HG03095 (cell line): ENCODE data around the gene PHF13.
"Not testable (repeated sequence)": the region's sequence is repeated elsewhere in the genome, so short reads cannot be mapped to it uniquely, and the experiment has no call there.

Source experiments
- ATAC-seq: cut with Tn5 transposase; IDR thresholded peaks from one replicate; pipeline ENCODE4 v1.9.1; 2021; ENCODE audit warnings: moderate library complexity; ENCODE audit not compliant: unreplicated experiment

Gene PHF13

GRCh38 chr1:6627031-6627430 is 13.5 kb downstream of the PHF13 start:
- ATAC-seq = no peak

- no peak for ATAC-seq
These were observed 14.5 kb downstream of the PHF13 start for GRCh38 chr1:6627841-6628545.

DNA sequence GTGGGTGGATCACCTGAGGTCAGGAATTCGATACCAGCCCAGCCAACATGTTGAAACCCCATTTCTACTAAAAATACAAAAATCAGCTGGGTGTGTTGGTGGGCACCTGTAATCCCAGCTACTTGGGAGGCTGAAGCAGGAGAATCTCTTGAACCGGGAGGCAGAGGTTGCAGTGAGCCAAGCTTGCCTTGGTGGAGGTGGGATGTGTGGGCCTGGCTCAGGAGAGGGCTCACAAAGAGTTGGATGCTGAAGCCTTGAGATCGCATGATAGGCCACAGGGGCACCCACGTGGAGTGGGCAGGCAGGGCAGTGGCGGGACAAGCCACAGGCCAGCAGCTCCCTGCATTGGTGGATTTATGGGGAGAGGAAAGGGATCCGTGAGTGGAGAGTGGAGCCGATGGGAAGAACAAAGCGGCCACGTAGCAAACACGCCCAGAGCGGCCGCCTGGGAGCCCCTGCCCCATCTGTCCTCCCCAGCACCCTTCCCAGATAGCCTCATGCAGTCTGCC is 15.5 kb downstream of the PHF13 start:
- no peak for ATAC-seq

GRCh38 chr1:6630027-6630426 is 16.5 kb downstream of the PHF13 start:
- ATAC-seq = no peak

GRCh38 chr1:6631058-6631457 is 17.5 kb downstream of the PHF13 start:
- no peak for ATAC-seq

- no peak for ATAC-seq
These were observed 19.3 kb downstream of the PHF13 start for GRCh38 chr1:6632588-6633514.

DNA sequence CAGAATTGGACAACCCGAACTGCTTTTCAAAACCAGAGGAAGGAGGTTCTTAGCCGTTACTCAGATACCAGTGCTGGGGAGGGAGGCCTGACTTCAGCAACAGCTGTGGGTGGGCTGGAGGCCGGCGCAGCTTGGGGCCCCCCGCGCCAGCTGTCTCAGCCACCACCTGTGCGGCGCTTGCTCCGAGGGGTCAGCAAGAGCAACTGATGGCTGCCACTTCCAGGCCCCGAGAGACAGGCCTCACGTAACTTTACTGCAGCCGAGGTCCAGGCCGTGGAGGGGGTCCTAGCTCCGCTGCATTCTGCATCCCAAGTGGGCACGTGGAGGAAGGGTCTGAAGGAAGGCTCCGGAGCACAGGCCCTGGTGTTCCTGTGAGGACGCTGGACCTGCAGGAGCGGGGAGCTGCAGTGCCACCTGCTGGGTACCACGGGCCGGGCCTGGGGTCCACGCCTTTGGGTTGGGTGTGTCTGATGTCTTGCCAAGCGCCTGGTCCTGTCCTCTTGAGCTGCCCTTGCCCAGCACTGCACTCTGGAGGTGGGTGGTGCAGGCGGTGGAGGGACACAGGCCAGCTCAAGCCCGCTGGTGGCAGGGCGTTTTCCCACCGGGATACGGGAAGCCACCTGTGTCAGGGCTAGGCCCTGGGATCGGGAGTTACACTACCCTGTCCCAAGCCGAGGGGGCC is 21.0 kb downstream of the PHF13 start:
- ATAC-seq = no peak

DNA sequence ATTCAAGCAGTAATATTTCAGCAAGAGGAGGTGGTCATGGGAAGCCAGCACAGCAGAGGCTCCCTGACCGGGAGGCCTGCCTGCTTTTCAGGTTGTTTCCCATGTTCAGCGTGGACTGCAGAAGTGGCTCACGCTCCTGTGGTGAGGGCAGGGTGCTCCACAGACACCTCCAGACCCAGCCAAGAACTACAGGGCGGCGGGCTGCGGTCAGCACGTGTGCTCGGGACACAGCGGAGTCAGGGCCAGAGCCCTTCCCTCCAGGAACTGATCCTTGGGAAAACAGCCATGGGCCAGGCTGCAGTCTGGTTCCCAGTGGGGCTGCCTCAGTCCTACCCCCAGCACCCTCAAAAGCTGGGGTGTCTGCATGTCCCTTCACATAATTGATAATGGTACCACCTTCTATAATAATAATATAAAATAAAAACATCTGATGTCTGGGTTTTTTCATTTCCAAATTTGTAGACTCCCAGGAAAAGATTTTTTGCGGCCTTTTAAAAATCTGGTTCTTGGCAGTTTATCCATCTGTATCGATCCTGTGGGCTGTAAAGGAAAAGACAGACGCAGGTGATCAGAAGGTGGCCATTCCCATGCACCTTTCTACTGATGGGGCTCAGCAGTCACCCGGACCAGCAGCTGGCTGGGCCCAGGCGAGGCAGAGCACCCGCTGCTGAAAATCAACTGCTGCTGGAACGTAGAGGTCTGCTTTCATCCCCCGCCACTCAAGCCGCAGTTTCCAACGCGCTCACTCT is 21.8 kb downstream of the PHF13 start:
- no peak for ATAC-seq

- no peak for ATAC-seq
These were observed 22.6 kb downstream of the PHF13 start for GRCh38 chr1:6635910-6636760.

- not testable (repeated sequence) for ATAC-seq
These were observed 23.2 kb downstream of the PHF13 start for GRCh38 chr1:6636778-6637177.

DNA sequence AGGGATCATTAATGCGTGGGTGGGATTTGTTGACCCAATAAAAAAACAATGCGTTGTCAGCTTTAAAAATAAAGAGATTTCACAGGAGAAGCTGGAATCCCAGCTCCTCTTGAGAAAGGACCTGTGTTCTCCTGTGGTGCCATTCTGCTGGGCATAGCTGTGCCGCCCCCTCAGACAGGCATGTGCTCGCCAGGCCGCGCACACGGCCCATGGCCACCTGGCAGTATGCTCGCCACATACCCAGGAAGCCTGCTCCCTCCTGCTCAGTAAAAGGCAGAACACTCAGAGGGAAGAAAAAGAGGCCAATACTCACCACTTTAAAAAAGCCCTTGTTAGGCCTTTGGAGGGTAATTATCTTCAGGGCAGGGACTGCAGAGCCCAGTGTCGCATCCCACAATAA is 24.2 kb downstream of the PHF13 start:
- ATAC-seq = no peak

DNA sequence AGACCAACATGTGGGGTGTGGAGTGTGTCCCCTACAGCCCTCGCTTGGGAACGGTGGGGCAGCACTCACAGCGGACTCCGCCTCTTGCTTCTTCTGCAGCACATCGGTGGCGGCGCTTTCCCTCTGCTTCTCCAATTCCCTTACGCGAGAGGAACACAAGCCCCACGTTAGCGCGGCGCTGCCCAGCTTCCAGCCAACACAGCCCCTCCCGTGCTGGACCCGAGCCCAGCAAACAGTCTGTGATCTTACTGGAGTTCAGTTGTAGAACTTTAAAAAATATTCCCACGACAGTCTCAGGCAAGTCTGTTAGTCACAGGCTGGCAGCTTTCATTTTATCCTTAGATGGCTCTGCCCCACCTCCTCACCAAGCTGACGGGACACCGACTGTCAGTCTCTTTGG is 24.7 kb downstream of the PHF13 start:
- ATAC-seq = no peak

GRCh38 chr1:6640867-6641266 is 27.3 kb downstream of the PHF13 start:
- ATAC-seq = not testable (repeated sequence)

GRCh38 chr1:6645018-6645417 is 31.5 kb downstream of the PHF13 start:
- no peak for ATAC-seq

- no peak for ATAC-seq
These were observed 33.1 kb downstream of the PHF13 start for GRCh38 chr1:6646499-6647148.

DNA sequence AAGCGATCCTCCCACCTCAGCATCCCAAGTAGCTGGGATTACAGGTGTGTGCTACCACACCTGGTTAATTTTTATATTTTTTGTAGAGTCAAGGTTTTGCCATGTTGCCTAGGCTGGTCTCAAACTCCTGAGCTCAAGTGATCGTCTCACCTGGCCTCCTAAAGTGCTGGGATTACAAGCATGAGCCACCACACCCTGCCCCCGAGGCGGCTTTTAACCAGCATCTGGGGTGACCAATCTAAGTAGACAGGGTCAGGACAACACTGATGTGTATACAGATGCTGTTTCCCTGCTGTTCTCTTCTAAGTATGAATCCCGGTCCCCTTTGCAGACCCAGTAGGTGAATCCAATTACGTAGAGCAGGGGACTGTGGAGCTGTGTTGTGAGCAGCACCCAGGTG is 35.0 kb downstream of the PHF13 start:
- no peak for ATAC-seq

- ATAC-seq = no peak
These were observed 38.4 kb downstream of the PHF13 start for GRCh38 chr1:6651909-6652308.

DNA sequence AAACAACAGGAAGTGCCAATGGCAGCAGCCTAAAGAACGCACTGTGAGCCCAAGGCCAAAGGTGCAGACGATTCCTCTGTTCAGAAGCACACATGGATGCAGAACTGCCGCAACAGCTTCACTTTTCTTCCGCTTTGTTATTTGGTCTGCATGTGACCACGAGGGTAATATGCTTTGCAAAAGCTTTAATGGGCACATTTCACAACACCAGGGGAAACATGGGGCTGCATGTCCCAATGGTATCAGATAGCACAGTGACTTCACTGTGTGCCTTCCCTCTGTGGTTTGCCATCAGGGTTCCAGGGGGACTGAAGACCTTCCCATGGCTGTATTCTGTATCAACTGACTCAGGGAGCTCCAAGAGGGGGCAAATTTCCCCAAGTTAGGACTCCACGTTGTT is 39.5 kb downstream of the PHF13 start:
- ATAC-seq = no peak
